ENCODE results near the gene HOXB8.

The HOXB8 gene

DNA sequence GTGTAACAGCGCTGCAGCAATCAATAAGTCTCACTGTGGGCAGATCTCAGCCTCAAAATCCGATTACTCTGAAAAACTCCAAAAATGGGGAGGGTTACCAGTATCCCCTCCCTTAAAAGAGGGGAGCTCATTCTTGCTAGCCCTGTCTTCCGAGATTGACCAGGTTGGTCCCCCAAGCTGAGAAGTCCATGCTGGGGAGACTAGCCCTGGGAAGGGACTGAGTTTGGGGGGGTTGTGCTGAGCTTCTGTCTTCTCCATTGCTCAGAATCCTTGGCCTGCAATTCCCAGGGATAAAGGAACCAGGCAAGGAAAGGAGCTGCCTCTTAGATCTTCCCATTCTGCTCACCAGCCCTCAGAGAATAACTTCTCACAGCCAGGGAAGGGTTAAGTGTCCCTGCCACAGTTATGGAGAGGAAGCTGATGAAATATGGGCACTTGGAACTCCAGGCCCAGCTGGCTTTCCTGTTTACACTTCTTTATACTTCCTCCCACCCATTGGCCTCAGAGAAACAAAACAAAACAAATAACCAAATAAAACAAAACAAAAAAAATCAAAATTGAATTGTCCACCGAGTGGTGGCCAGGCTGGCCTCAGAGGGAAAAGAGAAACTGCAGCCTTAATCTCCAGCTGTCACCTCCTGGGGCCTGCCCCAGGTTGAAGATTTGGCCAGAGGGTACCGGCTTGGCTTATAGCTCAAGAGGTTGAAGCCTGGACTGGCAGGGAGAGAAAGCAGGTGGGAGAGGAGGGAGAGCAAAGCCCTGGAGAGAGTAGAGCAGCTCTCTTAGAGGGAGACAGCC, 27.6 kb downstream of the HOXB8 start:
- TF ChIP-seq, protein P1, sequence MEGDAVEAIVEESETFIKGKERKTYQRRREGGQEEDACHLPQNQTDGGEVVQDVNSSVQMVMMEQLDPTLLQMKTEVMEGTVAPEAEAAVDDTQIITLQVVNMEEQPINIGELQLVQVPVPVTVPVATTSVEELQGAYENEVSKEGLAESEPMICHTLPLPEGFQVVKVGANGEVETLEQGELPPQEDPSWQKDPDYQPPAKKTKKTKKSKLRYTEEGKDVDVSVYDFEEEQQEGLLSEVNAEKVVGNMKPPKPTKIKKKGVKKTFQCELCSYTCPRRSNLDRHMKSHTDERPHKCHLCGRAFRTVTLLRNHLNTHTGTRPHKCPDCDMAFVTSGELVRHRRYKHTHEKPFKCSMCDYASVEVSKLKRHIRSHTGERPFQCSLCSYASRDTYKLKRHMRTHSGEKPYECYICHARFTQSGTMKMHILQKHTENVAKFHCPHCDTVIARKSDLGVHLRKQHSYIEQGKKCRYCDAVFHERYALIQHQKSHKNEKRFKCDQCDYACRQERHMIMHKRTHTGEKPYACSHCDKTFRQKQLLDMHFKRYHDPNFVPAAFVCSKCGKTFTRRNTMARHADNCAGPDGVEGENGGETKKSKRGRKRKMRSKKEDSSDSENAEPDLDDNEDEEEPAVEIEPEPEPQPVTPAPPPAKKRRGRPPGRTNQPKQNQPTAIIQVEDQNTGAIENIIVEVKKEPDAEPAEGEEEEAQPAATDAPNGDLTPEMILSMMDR (IDR thresholded peaks at IDR 0.05): no peak

DNA sequence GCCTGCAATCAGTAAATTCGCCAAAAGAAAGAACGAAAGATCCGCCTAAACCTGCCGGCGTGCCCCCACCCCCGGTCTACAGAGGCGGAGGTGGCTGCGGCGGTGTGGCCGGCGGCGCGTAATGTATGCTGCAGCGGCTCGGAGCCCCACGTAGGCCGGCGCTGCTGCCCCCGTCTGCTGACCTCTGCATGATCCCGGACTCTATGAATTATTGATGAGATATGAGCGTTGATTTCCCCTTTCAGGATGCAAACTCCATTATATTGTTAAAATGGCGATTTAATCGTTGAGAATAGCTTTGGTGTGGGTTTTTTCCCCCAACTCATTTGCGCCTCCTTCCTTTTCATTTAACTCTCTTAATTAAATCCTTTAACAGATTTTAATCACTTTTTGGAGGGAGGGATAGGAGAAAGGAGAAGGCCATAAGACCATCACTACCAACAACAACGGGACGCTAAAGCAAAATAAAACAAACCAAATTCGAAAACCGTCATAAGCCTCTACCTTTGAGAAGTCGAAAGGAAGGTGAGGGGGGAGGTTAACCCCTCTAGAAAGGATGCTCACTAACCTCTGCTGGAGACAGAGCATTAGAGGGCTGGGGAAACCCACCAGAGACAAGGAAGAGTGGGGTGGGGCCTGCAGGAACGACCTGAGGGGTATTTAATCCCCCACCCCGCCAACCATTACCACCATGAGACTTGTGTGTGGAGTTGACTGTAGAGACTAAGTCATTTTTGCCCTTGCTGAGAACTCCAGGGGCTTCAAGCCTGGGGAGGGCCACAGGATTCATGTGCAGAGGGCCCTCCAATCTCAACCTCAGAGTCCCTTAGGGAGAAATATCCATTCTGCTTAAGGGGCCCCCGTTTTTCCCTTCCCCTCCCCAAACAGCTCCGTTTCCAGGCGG, 28.5 kb downstream of the HOXB8 start:
- peaks cover 0 to 67% of the 10 kb centered on the region in 2 donors for H3K27me3 ChIP-seq
- TF ChIP-seq, protein P1 (IDR thresholded peaks at IDR 0.05): no peak
- no peak for DNase-seq
- no peak overlapping the region for H3K27ac ChIP-seq
- intact Hi-C loops (cut with DNase I; ENCODE audit: low total_unique reads): no loop called here
- peaks cover 0 to 27% (median 15%) of the 10 kb centered on the region in 4 donors for H3K4me1 ChIP-seq
- no peaks in the 10 kb centered on the region for H3K36me3 ChIP-seq
- no peaks in the 10 kb centered on the region for H3K9me3 ChIP-seq
- H3K4me3 ChIP-seq: peak overlapping the region; percentile 51 to 69

More for the DNA sequence above, 27.6 kb downstream of the HOXB8 start:
- DNase-seq: no peak
- Histone ChIP-seq H3K27me3 (peaks cover 0 to 67% of the 10 kb centered on the region in 2 donors), H3K4me3 (no peak overlapping the region), H3K36me3 (no peaks in the 10 kb centered on the region), H3K9me3 (no peaks in the 10 kb centered on the region), H3K27ac (no peak overlapping the region), H3K4me1 (peaks cover 0 to 20% (median 13%) of the 10 kb centered on the region in 4 donors)
- intact Hi-C loops (cut with DNase I; ENCODE audit: low total_unique reads): no loop called here

DNA sequence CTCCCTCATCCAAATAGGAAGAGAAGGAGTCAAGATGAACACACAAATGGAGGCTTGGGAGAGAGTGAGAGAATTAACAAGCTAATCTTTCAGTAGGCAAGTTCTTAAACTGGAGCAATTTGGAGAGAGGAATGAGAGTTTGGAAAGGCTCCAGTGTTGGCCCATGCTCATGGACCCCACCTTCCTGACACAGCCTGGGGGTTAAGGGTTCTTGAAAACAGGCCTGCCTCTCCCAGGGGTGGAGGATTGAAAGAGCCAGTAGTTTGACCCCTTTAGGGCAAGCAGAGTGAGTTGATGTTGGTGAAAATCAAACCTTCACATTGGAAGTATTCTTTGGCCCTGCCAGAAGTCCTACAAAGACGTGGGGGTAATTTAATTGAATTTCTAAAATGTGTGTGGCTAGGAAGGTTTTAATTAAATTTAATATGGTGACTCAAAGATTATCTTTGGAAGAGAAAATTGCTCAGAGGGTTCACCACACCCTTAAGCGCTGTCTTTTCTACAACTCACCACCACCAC, 30.8 kb downstream of the HOXB8 start:
- Histone ChIP-seq H3K4me1 (peaks cover 0 to 29% (median 16%) of the 10 kb centered on the region in 4 donors), H3K27me3 (peaks cover 0 to 64% of the 10 kb centered on the region in 2 donors), H3K27ac (no peak overlapping the region), H3K36me3 (no peaks in the 10 kb centered on the region), H3K9me3 (no peaks in the 10 kb centered on the region), H3K4me3 (no peak overlapping the region)
- no peak for DNase-seq
- intact Hi-C loops (cut with DNase I; ENCODE audit: low total_unique reads): no loop called here
- TF ChIP-seq, protein P1 (IDR thresholded peaks at IDR 0.05): no peak

DNA sequence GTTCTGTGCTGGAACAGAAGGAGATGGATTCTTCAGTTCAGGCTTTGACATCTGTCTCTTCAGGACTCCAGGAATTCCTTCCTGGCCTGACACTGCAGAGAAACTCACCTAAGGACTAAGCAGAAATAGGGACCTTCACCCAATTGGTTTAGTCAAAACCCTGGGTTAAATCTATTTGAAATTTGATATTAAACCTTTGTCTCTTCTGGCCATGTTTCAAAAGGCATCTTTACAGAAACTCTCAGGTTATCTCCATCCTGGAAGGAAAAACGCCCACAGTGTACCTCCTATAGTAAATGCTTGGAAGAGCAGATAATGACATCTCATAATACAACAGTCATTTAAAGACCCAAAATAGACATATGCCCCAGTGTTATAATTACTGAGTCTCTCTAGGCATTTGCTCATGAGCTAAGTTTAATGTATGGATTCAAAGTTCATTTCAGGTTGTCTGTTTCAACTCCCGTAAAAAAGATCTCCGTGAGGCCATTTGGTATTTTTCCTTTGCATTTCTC, 31.3 kb downstream of the HOXB8 start:
- TF ChIP-seq, protein P1 (IDR thresholded peaks at IDR 0.05): no peak
- no peak overlapping the region for H3K27ac ChIP-seq
- DNase-seq: no peak
- intact Hi-C loops (cut with DNase I; ENCODE audit: low total_unique reads): no loop called here
- H3K27me3 ChIP-seq: peaks cover 0 to 66% of the 10 kb centered on the region in 2 donors
- no peak overlapping the region for H3K4me3 ChIP-seq
- no peaks in the 10 kb centered on the region for H3K36me3 ChIP-seq
- peaks cover 0 to 31% (median 17%) of the 10 kb centered on the region in 4 donors for H3K4me1 ChIP-seq
- H3K9me3 ChIP-seq: no peaks in the 10 kb centered on the region

DNA sequence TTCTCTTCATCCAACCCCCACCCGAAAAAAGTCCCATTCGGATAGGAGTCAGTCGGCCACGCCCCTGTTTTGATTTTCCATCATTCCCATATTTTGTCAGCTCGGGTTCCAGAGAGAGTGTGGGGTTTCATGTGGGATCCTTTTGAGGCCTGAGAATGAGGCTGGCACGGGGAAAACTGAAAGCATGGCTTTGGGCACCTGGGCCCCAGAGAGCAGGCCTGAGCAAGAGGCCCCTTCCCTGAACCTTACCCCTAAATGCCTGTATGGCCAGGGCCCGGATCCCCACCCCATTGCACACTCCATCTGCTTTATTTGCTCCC, 32.4 kb downstream of the HOXB8 start:
- no peaks in the 10 kb centered on the region for H3K9me3 ChIP-seq
- H3K4me3 ChIP-seq: peak overlapping the region in 1 of 2 donors; percentile 44
- TF ChIP-seq, protein P1 (IDR thresholded peaks at IDR 0.05): no peak
- H3K36me3 ChIP-seq: no peaks in the 10 kb centered on the region
- DNase-seq: no peak
- H3K27me3 ChIP-seq: peaks cover 2 to 63% of the 10 kb centered on the region in 2 donors
- peaks cover 0 to 36% (median 22%) of the 10 kb centered on the region in 4 donors for H3K4me1 ChIP-seq
- intact Hi-C loops (cut with DNase I; ENCODE audit: low total_unique reads): no loop called here
- peak overlapping the region in 1 of 2 donors; percentile 8 for H3K27ac ChIP-seq

Data from tibial artery (tissue), 4 donors.